HG03045 (cell line): ENCODE measurements around the gene CADM2.

Experiments used
- ATAC-seq: cut with Tn5 transposase; IDR thresholded peaks from one replicate; pipeline ENCODE4 v1.9.1; 2021; ENCODE audit warnings: mild to moderate bottlenecking, moderate library complexity; ENCODE audit not compliant: unreplicated experiment

CADM2 gene

GRCh38 chr3:85780806-85781205, 822.0 kb downstream of the CADM2 start:
- no peak for ATAC-seq

GRCh38 chr3:85781806-85782205, 823.0 kb downstream of the CADM2 start:
- ATAC-seq = no peak

- ATAC-seq = no peak
Measured at GRCh38 chr3:85783291-85783690, 824.5 kb downstream of the CADM2 start.

GRCh38 chr3:85785766-85786165, 827.0 kb downstream of the CADM2 start:
- no peak for ATAC-seq

- no peak for ATAC-seq
Measured at GRCh38 chr3:85790445-85791030, 831.7 kb downstream of the CADM2 start.

GRCh38 chr3:85796140-85796539, 837.4 kb downstream of the CADM2 start:
- ATAC-seq = no peak

- ATAC-seq = no peak
Measured at GRCh38 chr3:85800676-85801075, 841.9 kb downstream of the CADM2 start.

GRCh38 chr3:85801955-85802354, 843.2 kb downstream of the CADM2 start:
- no peak for ATAC-seq

GRCh38 chr3:85808755-85809154, 850.0 kb downstream of the CADM2 start:
- no peak for ATAC-seq

GRCh38 chr3:85821130-85821756, 862.5 kb downstream of the CADM2 start:
- ATAC-seq = no peak

- no peak for ATAC-seq
Measured at GRCh38 chr3:85835857-85836440, 877.2 kb downstream of the CADM2 start.

- ATAC-seq = no peak
Measured at GRCh38 chr3:85837402-85837801, 878.6 kb downstream of the CADM2 start.

- no peak for ATAC-seq
Measured at GRCh38 chr3:85838921-85839320, 880.1 kb downstream of the CADM2 start.

- no peak for ATAC-seq
Measured at GRCh38 chr3:85842081-85842480, 883.3 kb downstream of the CADM2 start.

- no peak for ATAC-seq
Measured at GRCh38 chr3:85846940-85847339, 888.2 kb downstream of the CADM2 start.

- no peak for ATAC-seq
Measured at GRCh38 chr3:85851071-85851470, 892.3 kb downstream of the CADM2 start.

GRCh38 chr3:85853805-85854204, 895.0 kb downstream of the CADM2 start:
- ATAC-seq = no peak

GRCh38 chr3:85862893-85863455, 904.2 kb downstream of the CADM2 start:
- no peak for ATAC-seq

GRCh38 chr3:85864896-85865295, 906.1 kb downstream of the CADM2 start:
- no peak for ATAC-seq

GRCh38 chr3:85867072-85867471, 908.3 kb downstream of the CADM2 start:
- ATAC-seq = no peak

GRCh38 chr3:85875589-85875988, 916.8 kb downstream of the CADM2 start:
- ATAC-seq = no peak

- ATAC-seq = no peak
Measured at GRCh38 chr3:85877631-85878030, 918.8 kb downstream of the CADM2 start.
